Epithelial cell of esophagus (primary cell): ENCODE results near the gene AP3B1.

Experiments
- DNase-seq: peaks from one replicate; pipeline ENCODE4 v3.0.0; 2010; ENCODE audit warnings: low read depth
- H3K4me3 ChIP-seq: 2 replicates; pipeline ENCODE4 v1.5.1; 2011; ENCODE audit warnings: mild to moderate bottlenecking, low read length, control low read depth
- TF ChIP-seq, protein P1 (sequence below): IDR thresholded peaks from 2 replicates; pipeline ENCODE4 v1.5.1; 2011; ENCODE audit warnings: low read depth, mild to moderate bottlenecking, low read length, control low read depth, inconsistent platforms; ENCODE audit not compliant: insufficient read depth; ENCODE audit errors: missing control alignments

AP3B1 gene

DNA sequence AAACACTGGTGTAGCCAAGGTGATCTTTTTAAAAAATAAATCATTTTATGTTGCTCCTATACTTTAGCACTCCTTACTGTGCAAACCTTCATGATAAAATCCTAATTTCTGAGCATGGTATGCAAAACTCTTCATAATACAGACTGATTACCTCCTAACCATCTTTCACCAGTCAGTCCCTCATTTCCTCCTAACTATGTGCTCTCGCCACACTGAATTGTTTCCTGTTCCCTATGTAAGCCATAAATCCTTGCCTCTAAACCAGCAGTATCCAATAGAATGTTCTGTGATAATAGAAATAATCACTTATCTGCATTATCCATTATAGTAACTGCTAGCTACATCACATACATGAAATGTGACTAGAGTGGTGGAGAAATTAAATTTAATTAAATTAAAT lies 10.7 kb downstream of the AP3B1 start:
- TF ChIP-seq, protein P1, sequence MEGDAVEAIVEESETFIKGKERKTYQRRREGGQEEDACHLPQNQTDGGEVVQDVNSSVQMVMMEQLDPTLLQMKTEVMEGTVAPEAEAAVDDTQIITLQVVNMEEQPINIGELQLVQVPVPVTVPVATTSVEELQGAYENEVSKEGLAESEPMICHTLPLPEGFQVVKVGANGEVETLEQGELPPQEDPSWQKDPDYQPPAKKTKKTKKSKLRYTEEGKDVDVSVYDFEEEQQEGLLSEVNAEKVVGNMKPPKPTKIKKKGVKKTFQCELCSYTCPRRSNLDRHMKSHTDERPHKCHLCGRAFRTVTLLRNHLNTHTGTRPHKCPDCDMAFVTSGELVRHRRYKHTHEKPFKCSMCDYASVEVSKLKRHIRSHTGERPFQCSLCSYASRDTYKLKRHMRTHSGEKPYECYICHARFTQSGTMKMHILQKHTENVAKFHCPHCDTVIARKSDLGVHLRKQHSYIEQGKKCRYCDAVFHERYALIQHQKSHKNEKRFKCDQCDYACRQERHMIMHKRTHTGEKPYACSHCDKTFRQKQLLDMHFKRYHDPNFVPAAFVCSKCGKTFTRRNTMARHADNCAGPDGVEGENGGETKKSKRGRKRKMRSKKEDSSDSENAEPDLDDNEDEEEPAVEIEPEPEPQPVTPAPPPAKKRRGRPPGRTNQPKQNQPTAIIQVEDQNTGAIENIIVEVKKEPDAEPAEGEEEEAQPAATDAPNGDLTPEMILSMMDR, result no peak
- DNase-seq, result no peak
- H3K4me3 ChIP-seq, result no peak overlapping the region

DNA sequence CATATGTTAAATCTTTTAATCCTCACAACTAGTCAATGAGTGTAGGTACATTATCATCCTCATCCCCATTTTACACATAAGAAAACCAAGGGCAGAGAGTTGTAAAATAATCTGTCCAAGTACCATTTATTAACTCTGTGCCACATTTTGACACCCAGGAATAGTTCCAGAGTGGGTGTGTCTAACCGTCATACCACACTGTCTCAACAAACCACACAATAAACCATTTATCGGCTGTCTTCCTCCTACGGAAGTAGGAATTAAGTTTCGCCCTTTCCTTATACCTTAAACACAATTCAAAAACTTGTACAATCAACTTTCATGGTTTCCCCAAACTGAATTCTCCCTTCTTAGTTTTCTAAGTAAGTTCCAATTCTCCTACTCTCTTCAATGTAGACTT lies 11.4 kb downstream of the AP3B1 start:
- TF ChIP-seq, protein P1, result no peak
- DNase-seq, result no peak
- H3K4me3 ChIP-seq, result no peak overlapping the region

DNA sequence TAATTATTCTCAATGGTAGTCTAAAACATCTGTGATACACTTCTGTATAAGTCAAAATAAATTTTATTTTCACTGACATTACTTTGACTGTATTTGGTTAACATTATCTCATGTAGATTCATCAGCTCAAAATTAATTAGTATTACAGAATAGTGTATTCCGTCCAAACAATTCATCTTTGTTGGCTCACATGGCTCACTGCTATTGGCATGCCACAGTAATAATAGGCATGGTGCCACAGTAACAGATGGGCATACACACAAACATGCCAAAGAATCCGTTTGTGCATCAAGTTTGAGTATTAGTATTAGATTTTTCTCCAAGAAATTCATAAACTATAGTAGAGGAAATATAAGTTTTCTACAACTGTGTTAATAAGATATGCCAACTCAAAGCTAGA lies 14.2 kb downstream of the AP3B1 start:
- DNase-seq, result no peak
- TF ChIP-seq, protein P1, result no peak

DNA sequence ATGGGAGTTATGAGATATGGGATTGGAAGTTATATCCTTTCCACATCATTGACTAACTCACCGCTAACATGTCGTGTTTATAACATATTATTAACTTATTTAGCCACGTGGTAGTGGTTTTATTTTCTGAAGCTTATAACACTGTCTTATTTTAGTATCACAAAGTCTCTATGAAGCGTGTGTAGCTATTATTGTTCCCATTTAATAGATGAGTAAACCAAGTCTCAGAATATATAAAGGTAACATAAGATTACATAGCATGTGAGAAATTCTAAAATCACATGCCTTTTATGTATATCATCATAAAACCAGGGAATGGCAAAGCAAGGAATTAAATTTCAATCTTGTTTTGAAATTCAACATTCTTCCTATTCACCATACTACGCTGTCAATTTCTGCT lies 15.3 kb downstream of the AP3B1 start:
- DNase-seq, result no peak
- TF ChIP-seq, protein P1, result no peak

More for the DNA sequence above, 14.2 kb downstream of the AP3B1 start:
- H3K4me3 ChIP-seq, result no peak overlapping the region

DNA sequence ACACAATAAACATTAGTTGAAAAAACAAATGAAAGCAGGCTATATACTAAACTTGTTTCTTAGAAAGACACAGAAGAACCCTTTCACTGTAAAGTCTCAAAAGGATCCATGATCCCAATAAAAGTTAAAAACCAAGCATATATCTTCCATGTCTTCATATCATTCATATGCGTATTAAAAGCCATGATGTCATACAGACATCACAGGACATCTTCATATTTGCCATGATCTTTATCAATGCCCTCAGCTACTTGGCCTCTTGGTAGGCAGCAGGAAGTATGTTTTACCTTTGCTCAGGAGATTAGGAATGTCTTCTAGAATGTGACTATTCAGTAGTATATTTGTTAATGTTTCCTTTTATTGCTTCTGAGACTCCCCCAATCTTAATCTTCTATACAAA lies 16.8 kb downstream of the AP3B1 start:
- no peak for DNase-seq
- TF ChIP-seq, protein P1, result no peak
- no peak overlapping the region for H3K4me3 ChIP-seq

More for the DNA sequence above, 15.3 kb downstream of the AP3B1 start:
- no peak overlapping the region for H3K4me3 ChIP-seq

DNA sequence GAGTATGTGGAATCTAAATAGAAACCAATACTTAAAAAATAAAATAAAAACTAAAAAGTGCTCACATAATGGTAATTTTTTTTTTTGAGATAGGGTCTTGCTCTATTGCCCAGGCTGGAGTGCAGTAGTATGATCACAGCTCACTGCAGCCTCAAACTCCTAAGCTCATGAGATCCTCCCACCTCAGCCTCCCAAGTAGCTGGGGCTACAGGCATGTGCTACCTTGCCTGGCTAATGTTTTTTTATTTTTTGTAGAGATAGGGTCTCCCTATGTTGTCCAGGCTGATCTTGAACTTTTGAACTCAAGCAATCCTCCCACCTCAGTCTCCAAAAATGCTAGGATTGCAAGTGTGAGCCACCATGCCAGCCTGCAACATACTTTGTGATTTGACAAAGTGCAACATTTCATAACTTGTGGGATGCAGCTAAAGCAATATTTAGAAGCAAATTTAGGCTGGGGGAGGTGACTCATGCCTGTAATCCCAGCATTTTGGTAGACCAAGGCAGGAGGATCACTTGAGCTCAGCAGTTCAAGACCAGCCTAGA lies 18.4 kb downstream of the AP3B1 start:
- no peak for DNase-seq
- TF ChIP-seq, protein P1, result no peak

DNA sequence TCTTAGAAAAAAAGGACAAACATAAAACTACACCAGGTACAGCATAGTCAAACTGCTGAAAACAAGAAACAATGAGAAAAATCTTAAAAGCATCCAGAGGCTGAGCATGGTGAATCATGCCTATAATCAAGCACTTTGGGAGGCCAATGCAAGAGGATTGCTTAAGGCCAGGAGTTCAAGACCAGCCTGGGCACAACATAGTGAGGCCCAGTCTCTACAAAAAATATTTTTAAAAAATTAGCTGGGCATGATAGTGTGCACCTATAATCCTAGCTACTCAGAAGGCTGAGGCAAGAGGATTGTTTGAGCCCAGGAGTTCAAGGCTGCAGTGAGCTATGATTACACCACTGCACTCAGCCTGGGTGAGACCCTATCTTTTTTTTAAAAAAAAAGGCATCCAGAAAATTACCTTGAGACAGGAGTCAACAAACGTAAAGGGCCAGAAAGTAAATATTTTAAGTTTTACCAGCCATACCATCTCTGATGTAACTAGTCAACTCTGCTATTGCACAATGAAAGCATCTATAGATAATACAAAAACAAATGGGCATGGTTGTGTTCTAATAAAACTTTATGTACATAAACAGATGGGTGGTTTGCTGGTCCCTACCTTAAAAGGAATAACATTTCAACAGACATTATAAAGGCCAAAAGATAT lies 19.8 kb downstream of the AP3B1 start:
- TF ChIP-seq, protein P1, result no peak
- no peak overlapping the region for H3K4me3 ChIP-seq
- no peak for DNase-seq

More for the DNA sequence above, 18.4 kb downstream of the AP3B1 start:
- H3K4me3 ChIP-seq, result no peak overlapping the region
